ENCODE data around the gene ALOX12. TPM values are rescaled to one million over a fixed set of nuclear protein-coding genes. Genes with fewer than 3 reads are reported as not detected.
"Not testable (repeated sequence)": the region's sequence is repeated elsewhere in the genome, so short reads cannot be mapped to it uniquely, and the experiment has no call there.

ALOX12 gene
- total RNA-seq, 1 experiment from 2014 or later, result not detected

DNA sequence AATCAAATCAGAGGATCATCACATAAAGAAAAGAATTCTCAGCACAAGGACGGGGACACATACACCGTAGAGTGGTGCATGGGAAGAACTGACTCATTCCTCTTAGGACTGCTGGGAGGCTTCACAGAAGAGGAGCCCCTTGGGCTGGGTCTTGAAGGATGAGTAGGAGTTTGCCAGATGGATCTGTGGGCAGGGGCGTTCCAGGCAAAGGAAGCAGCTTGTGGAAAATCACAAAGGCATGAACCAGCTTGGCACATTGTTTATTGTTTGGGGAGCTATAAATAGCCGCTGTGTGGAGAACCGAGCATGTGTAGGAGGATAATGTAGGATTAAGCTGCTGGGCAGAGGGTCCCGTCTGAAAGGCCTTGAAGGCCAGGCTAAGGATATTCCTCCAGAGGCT lies 53.1 kb downstream of the ALOX12 start:
- POLR2A ChIA-PET, result interaction anchor here (1.0 kb wide), 1 partner anchor 13 kb away, joined by 3 read pairs; the partner anchor contains the start of gene SLC16A13
- Histone ChIP-seq H3K79me2 (ENCODE audit: insufficient read depth, low read length) (no peaks in the 10 kb centered on the region), H3K9ac (ENCODE audit: low read length) (peak overlapping the region; percentile 20; the same call in 1 of the 2 replicates), H3K4me3 (replicated peaks in 1 of 2; ENCODE audit: low read depth in 1 of 2, low read length in 2 of 2) (no peak overlapping the region), H4K20me1 (ENCODE audit: insufficient read depth) (no peaks in the 10 kb centered on the region), H3K27me3 (ENCODE audit: insufficient read depth, low read length) (no peaks in the 10 kb centered on the region), H3K9me2 (ENCODE audit: insufficient read depth) (no peaks in the 10 kb centered on the region), H3K36me3 (ENCODE audit: control insufficient read depth in 1 of 2, insufficient read depth in 2 of 2, low read length in 2 of 2) (no peaks in the 10 kb centered on the region), H2AFZ (ENCODE audit: low read depth, low read length, poor library complexity, severe bottlenecking) (peak overlapping the region; percentile 59), H3K4me1 (ENCODE audit: control insufficient read depth in 1 of 2, insufficient read depth in 2 of 2, low read length in 2 of 2) (peaks cover 31 to 54% of the 10 kb centered on the region in 2 experiments), H3K9me3 (ENCODE audit: control insufficient read depth in 1 of 2, insufficient read depth in 1 of 2, low read depth in 1 of 2, low read length in 2 of 2) (no peaks in the 10 kb centered on the region), H3K4me2 (ENCODE audit: low read length) (peak overlapping the region; percentile 62), H3K27ac (ENCODE audit: low read depth, low read length) (no peak overlapping the region)
- no peak for DNase-seq (ENCODE audit: low read depth, low spot score)
- intact Hi-C loops (cut with micrococcal nuclease), result loop anchor here (5.0 kb wide), 3 partner anchors 248 to 638 kb away; partner anchors contain the start of genes KCTD11, TP53 and WRAP53
- BruUV-seq (replicated peaks), result no TSS peak
- TF ChIP-seq, protein P1, sequence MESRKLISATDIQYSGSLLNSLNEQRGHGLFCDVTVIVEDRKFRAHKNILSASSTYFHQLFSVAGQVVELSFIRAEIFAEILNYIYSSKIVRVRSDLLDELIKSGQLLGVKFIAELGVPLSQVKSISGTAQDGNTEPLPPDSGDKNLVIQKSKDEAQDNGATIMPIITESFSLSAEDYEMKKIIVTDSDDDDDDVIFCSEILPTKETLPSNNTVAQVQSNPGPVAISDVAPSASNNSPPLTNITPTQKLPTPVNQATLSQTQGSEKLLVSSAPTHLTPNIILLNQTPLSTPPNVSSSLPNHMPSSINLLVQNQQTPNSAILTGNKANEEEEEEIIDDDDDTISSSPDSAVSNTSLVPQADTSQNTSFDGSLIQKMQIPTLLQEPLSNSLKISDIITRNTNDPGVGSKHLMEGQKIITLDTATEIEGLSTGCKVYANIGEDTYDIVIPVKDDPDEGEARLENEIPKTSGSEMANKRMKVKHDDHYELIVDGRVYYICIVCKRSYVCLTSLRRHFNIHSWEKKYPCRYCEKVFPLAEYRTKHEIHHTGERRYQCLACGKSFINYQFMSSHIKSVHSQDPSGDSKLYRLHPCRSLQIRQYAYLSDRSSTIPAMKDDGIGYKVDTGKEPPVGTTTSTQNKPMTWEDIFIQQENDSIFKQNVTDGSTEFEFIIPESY (IDR thresholded peaks at IDR 0.05; ENCODE audit: extremely low read depth, insufficient replicate concordance, low read length), result no peak
- CTCF ChIA-PET, result interaction anchor here (0.9 to 5.4 kb wide), 6 partner anchors 85 to 129 kb away, joined by 3 to 53 read pairs (median 5); no protein-coding TSS in a partner anchor
- ATAC-seq, result no peak
- RAD21 ChIA-PET (ENCODE audit: low non-redundant PET in 1 of 2, low total read pairs in 2 of 2, uncharacterized antibody in 2 of 2, unreplicated experiment in 2 of 2), result no interaction called here

DNA sequence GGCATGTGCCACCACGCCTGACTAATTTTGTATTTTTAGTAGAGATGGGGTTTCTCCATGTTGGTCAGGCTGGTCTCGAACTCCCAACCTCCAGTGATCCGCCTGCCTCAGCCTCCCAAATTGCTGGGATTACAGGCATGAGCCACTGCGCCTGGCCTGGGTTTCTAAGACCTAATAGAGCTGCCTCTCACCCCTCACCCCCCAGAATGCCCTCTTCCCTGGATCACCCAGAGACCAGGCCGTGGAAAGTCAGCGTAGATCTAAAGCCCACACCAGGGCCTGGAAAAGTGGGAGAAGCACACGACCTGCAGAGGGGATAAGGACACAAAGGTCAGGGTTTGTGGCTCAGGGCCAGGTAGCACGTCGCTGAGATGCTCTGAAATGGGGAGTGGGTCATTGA lies 54.7 kb downstream of the ALOX12 start:
- H3K9me2 ChIP-seq (ENCODE audit: insufficient read depth); H3K4me3 ChIP-seq (replicated peaks in 1 of 2; ENCODE audit: low read depth in 1 of 2, low read length in 2 of 2); ATAC-seq; H3K27me3 ChIP-seq (ENCODE audit: insufficient read depth, low read length); H3K27ac ChIP-seq (ENCODE audit: low read depth, low read length); H3K9ac ChIP-seq (ENCODE audit: low read length); intact Hi-C loops (cut with micrococcal nuclease); DNase-seq (ENCODE audit: low read depth, low spot score); H3K4me2 ChIP-seq (ENCODE audit: low read length); RAD21 ChIA-PET (ENCODE audit: low non-redundant PET in 1 of 2, low total read pairs in 2 of 2, uncharacterized antibody in 2 of 2, unreplicated experiment in 2 of 2); BruUV-seq (replicated peaks); H3K79me2 ChIP-seq (ENCODE audit: insufficient read depth, low read length); H3K36me3 ChIP-seq (ENCODE audit: control insufficient read depth in 1 of 2, insufficient read depth in 2 of 2, low read length in 2 of 2); H3K9me3 ChIP-seq (ENCODE audit: control insufficient read depth in 1 of 2, insufficient read depth in 1 of 2, low read depth in 1 of 2, low read length in 2 of 2); H2AFZ ChIP-seq (ENCODE audit: low read depth, low read length, poor library complexity, severe bottlenecking); H4K20me1 ChIP-seq (ENCODE audit: insufficient read depth): not testable (repeated sequence)
- ChIA-PET POLR2A (interaction anchor here (1.4 kb wide), 1 partner anchor 86 kb away, joined by 3 read pairs; no protein-coding TSS in a partner anchor), CTCF (interaction anchor here (2.2 to 5.5 kb wide), 4 partner anchors 86 to 129 kb away, joined by 8 to 62 read pairs (median 9); partner anchors contain the start of gene ASGR1)
- peaks cover 28 to 51% of the 10 kb centered on the region in 2 experiments for H3K4me1 ChIP-seq (ENCODE audit: control insufficient read depth in 1 of 2, insufficient read depth in 2 of 2, low read length in 2 of 2)

Measured in HCT116 (cell line).